Measurements from ENCODE around the gene LONRF3. TPM values are rescaled to one million over a fixed set of nuclear protein-coding genes. Genes with fewer than 3 reads are reported as not detected.

Gene LONRF3
- total and polyA plus RNA-seq, 2 experiments from 2014 or later = 0.54 TPM; not detected in 1

DNA sequence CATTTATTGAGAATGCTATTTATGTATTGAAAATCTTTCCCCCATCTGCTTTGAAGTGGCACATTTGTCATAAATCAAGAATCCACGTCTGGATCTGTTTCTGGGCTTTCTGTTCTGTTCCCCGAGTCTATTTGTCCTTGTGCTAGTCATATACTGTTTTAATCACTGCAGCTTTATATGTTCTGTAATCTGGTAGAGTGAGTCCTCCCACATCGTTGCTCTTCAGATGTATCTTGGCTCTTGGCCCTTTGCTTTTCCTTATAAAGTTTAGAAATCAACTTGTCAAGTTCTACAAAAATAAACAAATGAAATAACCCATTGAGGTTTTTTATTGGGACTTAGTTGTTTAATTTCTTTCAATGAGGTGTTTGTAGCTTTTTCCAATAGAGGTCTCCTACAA lies 29.0 kb downstream of the LONRF3 start:
- Histone ChIP-seq H3K9ac (no peak overlapping the region), H3K4me3 (no peak overlapping the region), H3K4me1 (ENCODE audit: insufficient read depth) (no peaks in the 10 kb centered on the region)

DNA sequence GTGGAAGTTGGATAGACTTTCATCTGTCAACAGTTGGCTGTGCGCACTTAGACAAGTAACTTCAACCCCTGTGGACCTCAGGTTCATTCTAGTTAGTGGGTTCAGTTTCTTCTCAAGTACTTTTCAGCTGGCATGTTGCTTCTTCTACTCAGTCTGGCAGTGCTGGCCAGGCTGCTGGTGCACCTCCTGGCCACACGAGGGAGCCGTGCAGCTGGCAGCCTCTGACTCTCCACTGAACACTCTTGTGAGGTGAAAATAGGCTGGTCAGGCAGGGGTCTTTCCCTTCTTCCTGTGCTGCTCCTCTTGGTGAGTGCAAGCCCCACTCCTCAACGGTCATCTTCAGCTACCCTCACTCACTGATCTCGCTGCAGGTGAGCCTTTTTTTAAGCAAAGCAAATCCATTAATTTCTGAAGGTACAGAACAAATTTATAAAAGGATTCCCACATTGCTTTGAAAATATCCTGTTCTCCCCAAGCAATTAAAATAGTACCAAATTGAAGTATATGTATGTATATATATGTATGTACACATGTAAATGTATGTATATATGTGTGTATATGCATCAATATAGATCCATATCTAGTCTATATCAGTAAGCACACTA lies 30.6 kb downstream of the LONRF3 start:
- H3K4me3 ChIP-seq = no peak overlapping the region
- H3K27ac ChIP-seq = no peak overlapping the region
- no peaks in the 10 kb centered on the region for H3K4me1 ChIP-seq (ENCODE audit: insufficient read depth)
- H3K79me2 ChIP-seq (ENCODE audit: insufficient read depth) = no peaks in the 10 kb centered on the region
- no peaks in the 10 kb centered on the region for H3K9me3 ChIP-seq (ENCODE audit: low read depth)
- TF ChIP-seq EZH2 (IDR thresholded peaks at IDR 0.05; ENCODE audit: insufficient read depth, poor library complexity, severe bottlenecking) = no peak
- TF ChIP-seq EZH2phosphoT487 (IDR thresholded peaks at IDR 0.05; ENCODE audit: insufficient read depth, low read depth) = no peak
- H3K4me2 ChIP-seq (ENCODE audit: unreplicated experiment) = no peak overlapping the region
- H3K27me3 ChIP-seq (replicated peaks; ENCODE audit: insufficient read depth) = no peaks in the 10 kb centered on the region
- WGBS, 2 experiments (ENCODE audit: low coverage in 1 of 2, low lambda C conversion rate in 2 of 2, missing lambda C conversion rate in 2 of 2) = 3 to 12% methylated on average over 3 to 5 of the region's 5 CpGs
- in situ Hi-C loops (cut with MboI) = loop anchor here (5.0 kb wide), 1 partner anchor 62 kb away; no protein-coding TSS in a partner anchor
- no peaks in the 10 kb centered on the region for H4K20me1 ChIP-seq (ENCODE audit: insufficient read depth)
- H3K9me2 ChIP-seq (ENCODE audit: insufficient read depth) = no peaks in the 10 kb centered on the region
- H3F3A ChIP-seq (ENCODE audit: insufficient read depth) = no peaks in the 10 kb centered on the region
- H2AFZ ChIP-seq = no peak overlapping the region
- no peak overlapping the region for H3K9ac ChIP-seq
- DNase-seq = peak; percentile 56
- H3K36me3 ChIP-seq (ENCODE audit: low read depth) = no peaks in the 10 kb centered on the region

More for the DNA sequence above, 29.0 kb downstream of the LONRF3 start:
- WGBS, 2 experiments (ENCODE audit: low coverage in 1 of 2, low lambda C conversion rate in 2 of 2, missing lambda C conversion rate in 2 of 2) = 10 to 14% methylated on average over 3 of the region's 3 CpGs
- no peak for TF ChIP-seq EZH2phosphoT487 (IDR thresholded peaks at IDR 0.05; ENCODE audit: insufficient read depth, low read depth)
- TF ChIP-seq EZH2 (IDR thresholded peaks at IDR 0.05; ENCODE audit: insufficient read depth, poor library complexity, severe bottlenecking) = no peak
- no peaks in the 10 kb centered on the region for H3K9me3 ChIP-seq (ENCODE audit: low read depth)
- no peaks in the 10 kb centered on the region for H3F3A ChIP-seq (ENCODE audit: insufficient read depth)
- H3K9me2 ChIP-seq (ENCODE audit: insufficient read depth) = no peaks in the 10 kb centered on the region
- H4K20me1 ChIP-seq (ENCODE audit: insufficient read depth) = no peaks in the 10 kb centered on the region
- no peak overlapping the region for H3K27ac ChIP-seq
- H3K36me3 ChIP-seq (ENCODE audit: low read depth) = no peaks in the 10 kb centered on the region
- no peak overlapping the region for H3K4me2 ChIP-seq (ENCODE audit: unreplicated experiment)
- H2AFZ ChIP-seq = no peak overlapping the region
- no peaks in the 10 kb centered on the region for H3K79me2 ChIP-seq (ENCODE audit: insufficient read depth)
- in situ Hi-C loops (cut with MboI) = no loop called here
- no peak for DNase-seq
- no peaks in the 10 kb centered on the region for H3K27me3 ChIP-seq (replicated peaks; ENCODE audit: insufficient read depth)

GRCh38 chrX:119007189-119007770 lies 32.9 kb downstream of the LONRF3 start:
- no peak overlapping the region for H3K9ac ChIP-seq
- H3K27me3 ChIP-seq (replicated peaks; ENCODE audit: insufficient read depth) = no peaks in the 10 kb centered on the region
- in situ Hi-C loops (cut with MboI) = loop anchor here (5.0 kb wide), 1 partner anchor 60 kb away; no protein-coding TSS in a partner anchor

DNA sequence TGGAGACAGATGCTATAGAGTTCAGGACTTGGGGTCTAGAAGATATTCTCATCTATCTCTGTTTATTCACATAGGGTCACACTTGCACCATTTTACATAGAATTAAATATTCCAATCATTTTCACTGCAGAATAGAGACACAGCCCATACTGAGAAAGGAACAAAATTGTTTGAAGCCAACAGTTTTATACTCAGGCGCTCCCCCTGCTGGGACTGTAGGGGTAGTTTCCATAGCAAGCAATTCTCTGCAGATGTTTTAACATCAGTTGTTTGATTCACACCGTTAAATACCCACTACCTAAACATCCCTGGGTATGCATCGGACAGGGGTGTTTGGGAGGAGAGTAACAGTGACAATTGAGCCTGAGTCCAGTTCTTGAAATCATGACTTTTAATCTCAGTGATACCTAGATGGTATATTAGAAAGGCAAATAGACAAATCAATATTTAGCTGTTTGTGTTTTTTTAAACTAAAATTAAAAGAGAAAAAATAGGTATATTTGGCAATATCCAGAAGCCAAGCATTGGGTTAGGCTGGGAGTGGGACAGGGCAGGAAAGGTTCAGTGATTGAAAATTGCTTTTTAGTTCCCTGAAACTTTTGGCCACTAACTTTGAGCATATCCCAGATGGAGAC lies 33.8 kb downstream of the LONRF3 start:
- Histone ChIP-seq H3K4me2 (ENCODE audit: unreplicated experiment) (no peak overlapping the region), H3K9me3 (ENCODE audit: low read depth) (no peaks in the 10 kb centered on the region), H3K9ac (no peak overlapping the region), H3K27ac (no peak overlapping the region), H4K20me1 (ENCODE audit: insufficient read depth) (no peaks in the 10 kb centered on the region), H3K27me3 (replicated peaks; ENCODE audit: insufficient read depth) (no peaks in the 10 kb centered on the region), H3K79me2 (ENCODE audit: insufficient read depth) (no peaks in the 10 kb centered on the region), H2AFZ (no peak overlapping the region), H3K36me3 (ENCODE audit: low read depth) (no peaks in the 10 kb centered on the region), H3F3A (ENCODE audit: insufficient read depth) (no peaks in the 10 kb centered on the region), H3K4me3 (no peak overlapping the region), H3K4me1 (ENCODE audit: insufficient read depth) (no peaks in the 10 kb centered on the region), H3K9me2 (ENCODE audit: insufficient read depth) (no peaks in the 10 kb centered on the region)
- peak; percentile 46 for DNase-seq
- TF ChIP-seq EZH2phosphoT487 (IDR thresholded peaks at IDR 0.05; ENCODE audit: insufficient read depth, low read depth) (no peak), EZH2 (IDR thresholded peaks at IDR 0.05; ENCODE audit: insufficient read depth, poor library complexity, severe bottlenecking) (no peak)
- in situ Hi-C loops (cut with MboI) = loop anchor here (5.0 kb wide), 1 partner anchor 59 kb away; no protein-coding TSS in a partner anchor
- WGBS, 2 experiments (ENCODE audit: low coverage in 1 of 2, low lambda C conversion rate in 2 of 2, missing lambda C conversion rate in 2 of 2) = 3 to 4% methylated on average over 3 of the region's 3 CpGs

More at GRCh38 chrX:119007189-119007770, 32.9 kb downstream of the LONRF3 start:
- Histone ChIP-seq H3F3A (ENCODE audit: insufficient read depth) (no peaks in the 10 kb centered on the region), H3K4me3 (no peak overlapping the region), H3K4me1 (ENCODE audit: insufficient read depth) (no peaks in the 10 kb centered on the region), H3K4me2 (ENCODE audit: unreplicated experiment) (no peak overlapping the region), H2AFZ (no peak overlapping the region), H3K27ac (no peak overlapping the region), H3K36me3 (ENCODE audit: low read depth) (no peaks in the 10 kb centered on the region), H4K20me1 (ENCODE audit: insufficient read depth) (no peaks in the 10 kb centered on the region), H3K9me2 (ENCODE audit: insufficient read depth) (no peaks in the 10 kb centered on the region), H3K9me3 (ENCODE audit: low read depth) (no peaks in the 10 kb centered on the region), H3K79me2 (ENCODE audit: insufficient read depth) (no peaks in the 10 kb centered on the region)
- 94 to 100% methylated on average over 2 to 3 of the region's 3 CpGs for WGBS, 2 experiments (ENCODE audit: low coverage in 1 of 2, low lambda C conversion rate in 2 of 2, missing lambda C conversion rate in 2 of 2)
- DNase-seq = no peak
- TF ChIP-seq EZH2phosphoT487 (IDR thresholded peaks at IDR 0.05; ENCODE audit: insufficient read depth, low read depth) = no peak
- TF ChIP-seq EZH2 (IDR thresholded peaks at IDR 0.05; ENCODE audit: insufficient read depth, poor library complexity, severe bottlenecking) = no peak

All from GM23248 (cell line).